Measurements from ENCODE around the gene PSENEN. TPM values are rescaled to one million over a fixed set of nuclear protein-coding genes. Genes with fewer than 3 reads are reported as not detected.

Gene PSENEN
- total RNA-seq, 1 experiment from 2014 or later, result 42.9 TPM

- Histone ChIP-seq H3K36me3 (ENCODE audit: low read depth, low read length) (no peaks in the 10 kb centered on the region; the same call in 1 of the 2 replicates), H3K79me2 (ENCODE audit: low read length) (peaks cover 33% of the 10 kb centered on the region), H3K27ac (ENCODE audit: low read length) (no peak overlapping the region), H3K9me3 (ENCODE audit: low read length) (no peaks in the 10 kb centered on the region), H4K20me1 (ENCODE audit: low read length) (0 out of 2 replicates have a peak, but pooled peaks cover 3% of the 10 kb centered on the region), H3K27me3 (ENCODE audit: low read length) (no peaks in the 10 kb centered on the region), H2AFZ (ENCODE audit: low read length) (no peak overlapping the region), H3F3A (ENCODE audit: low read length, unreplicated experiment) (no peaks in the 10 kb centered on the region), H3K4me1 (ENCODE audit: insufficient read depth, low read length) (peaks cover 20% of the 10 kb centered on the region; the same call in 1 of the 2 replicates), H3K9ac (ENCODE audit: low read length) (no peak overlapping the region), H3K9me2 (replicated peaks; ENCODE audit: low read length) (no peaks in the 10 kb centered on the region), H3K4me2 (ENCODE audit: low read length) (peak overlapping the region; percentile 97), H3K4me3 (ENCODE audit: low read length) (peak overlapping the region; percentile 91; the same call in 1 of the 2 replicates)
- DNase-seq, result no peak
- TF ChIP-seq EZH2phosphoT487 (IDR thresholded peaks at IDR 0.05; ENCODE audit: borderline replicate concordance, low read length) (no peak), CTCF (conservative IDR thresholded peaks at IDR 0.05; ENCODE audit: low read depth, low read length) (no peak), EZH2 (IDR thresholded peaks at IDR 0.05; ENCODE audit: low read length, unreplicated experiment) (no peak)
- ChIA-PET POLR2A (ENCODE audit: unreplicated experiment) (no interaction called here), CTCF (no interaction called here)
- no TSS peak for BruUV-seq (replicated peaks)
- no peak for ATAC-seq
- intact Hi-C loops (cut with micrococcal nuclease), result loop anchor here (5.0 to 10.0 kb wide), 2 partner anchors 168 to 219 kb away; partner anchors contain the start of genes LRFN3 and TMEM147
These were observed 30.1 kb upstream of the PSENEN start for GRCh38 chr19:35715355-35715809.

- peak overlapping the region; percentile 85 for H3K9ac ChIP-seq (ENCODE audit: low read length)
- POLR2A ChIA-PET (ENCODE audit: unreplicated experiment), result no interaction called here
- 0 out of 2 replicates have a peak, but pooled peaks cover 3% of the 10 kb centered on the region for H4K20me1 ChIP-seq (ENCODE audit: low read length)
- peak overlapping the region; percentile 50 for H3K27ac ChIP-seq (ENCODE audit: low read length)
- DNase-seq (peak; percentile 33), ATAC-seq (peak; percentile 23)
- H2AFZ ChIP-seq (ENCODE audit: low read length), result peak overlapping the region; percentile 97
- peak overlapping the region; percentile 91 for H3K4me3 ChIP-seq (ENCODE audit: low read length)
- no peaks in the 10 kb centered on the region; the same call in 1 of the 2 replicates for H3K36me3 ChIP-seq (ENCODE audit: low read depth, low read length)
- BruUV-seq (replicated peaks), result no TSS peak
- H3K27me3 ChIP-seq (ENCODE audit: low read length), result no peaks in the 10 kb centered on the region
- peaks cover 20% of the 10 kb centered on the region; the same call in 1 of the 2 replicates for H3K4me1 ChIP-seq (ENCODE audit: insufficient read depth, low read length)
- CTCF ChIA-PET, result no interaction called here
- intact Hi-C loops (cut with micrococcal nuclease), result loop anchor here (2.0 to 10.0 kb wide), 4 partner anchors 13 to 219 kb away; partner anchors contain the start of genes LRFN3, PSENEN, TMEM147 and U2AF1L4
- peak overlapping the region; percentile 97 for H3K4me2 ChIP-seq (ENCODE audit: low read length)
- H3K79me2 ChIP-seq (ENCODE audit: low read length), result peaks cover 33% of the 10 kb centered on the region
- H3F3A ChIP-seq (ENCODE audit: low read length, unreplicated experiment), result no peaks in the 10 kb centered on the region
- no peaks in the 10 kb centered on the region for H3K9me3 ChIP-seq (ENCODE audit: low read length)
- H3K9me2 ChIP-seq (replicated peaks; ENCODE audit: low read length), result no peaks in the 10 kb centered on the region
- TF ChIP-seq EZH2phosphoT487 (IDR thresholded peaks at IDR 0.05; ENCODE audit: borderline replicate concordance, low read length) (no peak), EZH2 (IDR thresholded peaks at IDR 0.05; ENCODE audit: low read length, unreplicated experiment) (no peak)
These were observed 29.3 kb upstream of the PSENEN start for GRCh38 chr19:35715981-35716800.

- Histone ChIP-seq H3K4me1 (ENCODE audit: insufficient read depth, low read length) (peaks cover 20% of the 10 kb centered on the region; the same call in 1 of the 2 replicates), H3K4me3 (ENCODE audit: low read length) (peak overlapping the region; percentile 91), H3K9ac (ENCODE audit: low read length) (peak overlapping the region; percentile 85), H3K27me3 (ENCODE audit: low read length) (no peaks in the 10 kb centered on the region), H3K79me2 (ENCODE audit: low read length) (peaks cover 33% of the 10 kb centered on the region), H3K27ac (ENCODE audit: low read length) (peak overlapping the region; percentile 50), H3F3A (ENCODE audit: low read length, unreplicated experiment) (no peaks in the 10 kb centered on the region), H3K36me3 (ENCODE audit: low read depth, low read length) (no peaks in the 10 kb centered on the region; the same call in 1 of the 2 replicates), H3K4me2 (ENCODE audit: low read length) (peak overlapping the region; percentile 97), H3K9me3 (ENCODE audit: low read length) (no peaks in the 10 kb centered on the region), H2AFZ (ENCODE audit: low read length) (peak overlapping the region; percentile 97), H4K20me1 (ENCODE audit: low read length) (0 out of 2 replicates have a peak, but pooled peaks cover 3% of the 10 kb centered on the region), H3K9me2 (replicated peaks; ENCODE audit: low read length) (no peaks in the 10 kb centered on the region)
- CTCF ChIA-PET, result no interaction called here
- TF ChIP-seq CTCF (conservative IDR thresholded peaks at IDR 0.05; ENCODE audit: low read depth, low read length), result peak; percentile 80
- no peak for TF ChIP-seq EZH2phosphoT487 (IDR thresholded peaks at IDR 0.05; ENCODE audit: borderline replicate concordance, low read length)
- peak; percentile 84 for ATAC-seq
- BruUV-seq (replicated peaks), result TSS peak; percentile 49
- intact Hi-C loops (cut with micrococcal nuclease), result loop anchor here (1.0 to 10.0 kb wide), 5 partner anchors 14 to 218 kb away; partner anchors contain the start of genes LRFN3, PSENEN, TMEM147 and U2AF1L4
- POLR2A ChIA-PET (ENCODE audit: unreplicated experiment), result no interaction called here
- peak; percentile 77 for DNase-seq
These were observed 28.4 kb upstream of the PSENEN start for GRCh38 chr19:35716801-35717664.
